Brain pericyte (primary cell): ENCODE results near the gene ST6GAL2.

Experiments used
- DNase-seq: peaks from one replicate; pipeline ENCODE4 v3.0.0-alpha.2; 2012; ENCODE audit warnings: low read depth, low spot score

ST6GAL2 gene

DNA sequence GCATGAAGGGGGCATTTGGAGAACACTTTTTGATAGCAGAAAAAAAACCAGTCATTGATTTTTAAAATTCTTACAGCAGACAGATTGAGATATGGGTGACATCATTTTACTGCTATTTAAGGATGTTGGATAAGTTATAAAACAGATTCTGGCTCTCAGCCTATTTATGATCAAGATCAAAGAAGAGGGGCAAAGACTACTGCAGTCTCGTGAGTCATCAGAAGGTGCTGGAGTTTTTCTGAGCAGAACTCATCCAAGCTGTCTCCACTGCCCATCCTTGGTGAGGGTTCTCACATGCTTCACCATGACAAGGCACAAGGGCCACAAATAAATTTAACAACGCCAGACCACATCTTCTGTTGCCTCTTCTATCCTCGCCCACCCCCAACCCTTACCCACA is 58.8 kb downstream of the ST6GAL2 start:
- DNase-seq = no peak

DNA sequence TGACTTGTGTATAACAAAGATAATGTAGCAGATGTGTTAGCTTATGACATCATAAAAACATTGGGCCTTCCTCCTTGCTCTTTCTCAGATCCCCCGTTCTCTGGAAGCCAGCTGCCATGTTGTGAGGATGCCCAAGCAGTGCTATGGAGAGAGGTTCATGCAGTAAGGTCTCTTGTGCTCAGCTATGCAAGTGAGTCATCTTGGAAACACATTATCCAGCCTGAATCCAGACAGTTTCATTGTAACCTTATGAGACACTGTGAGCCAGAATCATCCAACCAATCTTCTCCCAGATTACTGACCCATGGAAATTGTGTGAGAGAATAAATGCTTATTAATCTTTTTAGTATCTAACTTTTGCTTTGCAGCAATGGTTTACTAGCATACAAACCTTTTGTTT is 60.8 kb downstream of the ST6GAL2 start:
- no peak for DNase-seq

DNA sequence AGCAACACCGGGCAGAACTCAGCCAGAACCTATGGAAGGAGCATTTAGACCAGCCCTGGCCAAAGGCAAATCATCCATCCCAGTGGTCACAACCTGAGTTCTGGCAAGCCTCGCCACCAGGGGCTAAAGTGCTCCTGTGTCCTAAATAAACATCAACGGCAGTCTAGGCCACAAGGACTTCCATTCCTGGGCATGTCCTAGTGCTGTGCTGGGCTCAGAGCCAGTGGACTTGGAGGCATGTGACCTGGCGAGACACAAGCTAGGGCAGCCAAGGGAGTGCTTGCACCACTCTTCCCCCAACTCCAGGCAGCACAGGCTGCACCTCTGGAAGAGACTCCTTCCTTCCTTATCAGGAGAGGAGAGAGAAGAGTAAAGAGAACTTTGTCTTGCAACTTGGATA is 69.0 kb downstream of the ST6GAL2 start:
- DNase-seq = no peak

DNA sequence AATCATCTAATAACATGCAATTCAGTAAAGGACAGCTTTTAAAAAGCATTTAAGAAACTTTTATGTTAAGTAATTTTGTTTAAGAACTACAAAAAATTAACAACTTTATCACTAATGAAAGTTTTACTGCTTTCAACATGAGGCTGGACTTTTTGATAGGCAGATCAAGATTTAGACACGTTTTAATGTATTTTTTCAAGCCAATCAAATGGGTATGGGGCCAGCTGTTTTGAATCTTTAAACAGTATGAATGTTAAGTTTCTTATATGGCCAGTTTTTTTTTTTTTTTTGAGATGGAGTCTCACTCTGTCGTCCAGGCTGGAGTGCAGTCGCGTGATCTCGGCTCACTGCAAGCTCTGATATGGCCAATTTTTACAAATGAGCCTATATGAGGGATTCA is 73.1 kb downstream of the ST6GAL2 start:
- no peak for DNase-seq

DNA sequence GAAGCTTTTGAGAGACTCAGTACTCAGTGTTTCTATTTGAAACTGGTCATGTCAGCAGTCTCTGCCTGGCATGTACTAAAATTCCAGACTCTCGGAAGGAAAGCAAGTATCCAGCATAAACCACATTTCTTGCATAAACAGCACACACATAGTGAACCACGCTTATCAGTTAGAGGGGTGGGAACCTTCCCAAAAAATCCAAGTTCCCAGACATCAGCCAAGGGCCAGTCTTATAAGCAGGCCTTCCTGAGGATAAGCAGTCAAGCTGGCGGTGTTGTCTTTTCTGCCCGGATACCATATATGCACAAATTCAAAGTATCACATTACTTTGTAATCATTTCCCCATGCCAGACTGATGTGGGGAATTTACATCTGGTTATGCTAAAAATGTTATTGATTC is 73.6 kb downstream of the ST6GAL2 start:
- DNase-seq = peak; percentile 12

DNA sequence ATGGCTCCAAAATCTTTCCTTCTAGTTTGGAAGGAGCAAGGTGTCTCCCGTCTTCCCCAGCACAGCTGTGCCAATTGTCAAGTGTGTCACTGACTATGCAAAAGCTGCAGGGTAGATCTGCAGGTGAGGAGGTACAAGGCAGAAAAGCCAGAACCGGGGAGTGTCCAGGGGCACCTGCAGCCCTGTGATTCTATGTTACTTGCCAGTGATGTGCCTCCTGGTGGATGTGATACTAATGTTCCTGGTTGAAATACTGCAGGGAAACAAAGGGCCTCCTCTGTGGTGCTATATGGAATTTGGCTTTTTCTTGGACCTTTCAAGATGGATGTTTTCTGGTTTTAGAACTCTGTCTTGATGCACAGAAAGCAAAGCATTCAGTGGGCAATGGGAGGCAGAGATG is 80.3 kb downstream of the ST6GAL2 start:
- DNase-seq = no peak

DNA sequence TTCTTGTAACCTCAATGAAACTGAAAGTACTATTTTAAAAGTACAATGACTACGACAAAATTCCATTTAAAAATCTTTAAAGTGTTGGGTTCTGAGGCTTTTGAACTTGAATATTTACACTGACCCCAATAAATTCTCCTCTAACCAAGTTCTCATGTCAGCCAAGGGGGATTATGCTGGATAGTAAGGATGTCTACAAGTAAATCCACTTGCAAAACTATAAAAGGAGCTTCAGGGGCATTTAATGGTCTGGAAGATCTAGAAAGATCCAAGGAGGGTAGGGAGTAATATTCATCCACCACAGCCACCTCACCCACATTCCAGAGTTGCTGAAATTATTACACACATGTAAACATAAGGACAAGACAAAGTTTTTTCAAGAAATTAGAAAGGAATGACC is 81.8 kb downstream of the ST6GAL2 start:
- DNase-seq = no peak

DNA sequence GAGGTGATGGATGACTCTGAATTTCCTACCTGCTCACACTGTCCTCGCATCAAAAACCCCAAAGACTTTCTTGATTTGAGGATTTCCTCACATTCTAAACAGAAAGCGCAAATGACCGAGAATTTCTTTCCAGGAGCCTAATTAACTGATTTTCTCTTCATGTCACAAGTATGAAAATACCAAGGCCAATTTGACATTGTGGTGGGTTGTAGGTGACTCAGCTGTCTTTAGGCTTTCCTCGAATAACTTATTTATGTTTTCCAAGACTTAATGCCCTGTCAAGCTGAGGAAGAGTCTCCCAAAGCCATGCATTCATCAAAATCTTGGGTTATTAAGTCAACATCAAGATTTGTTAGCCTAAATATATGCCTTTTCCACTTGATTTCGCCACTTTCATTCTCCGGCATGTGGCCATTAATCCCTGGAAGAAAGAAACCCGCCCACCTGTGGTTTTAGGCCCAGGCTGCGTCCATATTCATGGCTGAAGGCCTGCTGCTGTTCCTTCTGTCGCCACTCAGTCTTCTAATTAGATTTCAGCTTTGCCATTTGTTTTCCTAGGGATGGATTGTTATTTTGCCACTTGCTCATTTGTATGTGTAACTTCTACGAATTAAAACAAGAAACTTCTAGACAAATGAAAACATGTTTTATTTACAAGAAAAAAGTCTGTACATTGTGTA is 84.9 kb downstream of the ST6GAL2 start:
- no peak for DNase-seq

DNA sequence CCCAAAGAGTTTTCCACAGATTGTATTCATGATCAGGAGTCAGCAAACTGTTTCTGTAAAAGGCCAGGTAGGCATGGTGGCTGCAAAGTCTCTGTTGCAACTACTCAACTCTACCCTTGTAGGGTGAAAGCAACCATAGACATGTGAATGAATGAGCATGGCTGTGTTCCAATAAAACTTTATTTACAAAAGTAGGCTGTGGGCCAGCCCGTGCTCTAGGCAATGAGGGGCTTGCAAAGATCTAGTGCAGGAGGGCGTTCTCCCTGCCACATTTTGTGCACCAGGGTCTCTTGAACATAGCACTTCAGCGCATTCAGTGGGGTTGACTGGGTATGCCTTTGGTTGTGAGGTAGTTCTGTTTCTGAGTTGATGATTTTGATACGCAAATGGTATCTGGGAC is 85.8 kb downstream of the ST6GAL2 start:
- no peak for DNase-seq

DNA sequence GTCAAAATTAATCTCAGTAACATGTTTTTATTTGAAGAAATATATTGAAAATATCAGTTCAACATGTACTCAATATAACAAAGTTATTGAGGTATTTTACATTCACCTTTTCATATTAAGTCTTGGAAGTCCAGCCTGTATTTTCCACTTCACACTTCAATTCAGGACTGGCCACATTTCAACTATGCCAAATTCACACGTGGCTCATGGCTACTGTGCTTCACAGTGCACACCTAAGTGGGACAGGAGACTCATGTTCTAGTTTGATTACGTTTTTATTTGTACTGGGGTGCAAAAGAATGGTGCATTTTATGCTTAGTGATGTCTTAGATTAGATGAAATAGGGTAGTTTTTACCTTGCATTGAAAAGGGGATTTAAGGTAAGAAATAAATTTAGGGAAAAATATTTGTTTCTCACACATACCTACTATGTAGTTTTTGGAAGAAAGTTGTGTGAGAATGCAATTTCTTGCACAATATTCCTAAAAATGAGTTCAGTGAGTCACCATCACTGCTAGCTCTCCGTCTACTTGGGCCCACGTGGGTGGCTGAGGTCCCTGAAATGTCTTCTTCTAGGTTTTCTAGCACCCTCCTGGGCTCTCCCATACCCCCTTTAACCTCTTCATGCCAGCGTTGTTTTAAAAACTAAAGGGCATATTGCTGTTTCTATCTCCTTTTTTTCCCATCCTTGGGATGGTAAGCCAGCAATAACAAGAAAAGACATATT is 87.0 kb downstream of the ST6GAL2 start:
- no peak for DNase-seq

DNA sequence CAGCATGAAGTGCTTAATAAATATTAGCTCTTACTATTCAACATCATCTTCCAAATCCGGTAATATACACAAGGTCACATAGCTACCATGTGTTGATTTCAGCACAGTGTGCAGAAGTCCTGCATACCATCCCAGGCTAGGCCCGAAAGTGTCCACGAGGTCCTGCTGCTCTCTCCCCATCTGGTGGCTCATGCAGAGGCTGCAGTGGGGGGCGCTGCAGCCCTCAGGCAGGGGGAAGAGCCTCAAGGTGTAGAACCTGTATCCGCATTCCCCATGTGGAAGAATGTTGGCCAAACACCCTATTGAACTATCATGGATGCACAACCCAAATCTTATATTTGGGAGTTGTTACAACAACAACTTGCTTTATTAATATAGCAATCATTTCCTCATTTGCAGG is 88.5 kb downstream of the ST6GAL2 start:
- no peak for DNase-seq

DNA sequence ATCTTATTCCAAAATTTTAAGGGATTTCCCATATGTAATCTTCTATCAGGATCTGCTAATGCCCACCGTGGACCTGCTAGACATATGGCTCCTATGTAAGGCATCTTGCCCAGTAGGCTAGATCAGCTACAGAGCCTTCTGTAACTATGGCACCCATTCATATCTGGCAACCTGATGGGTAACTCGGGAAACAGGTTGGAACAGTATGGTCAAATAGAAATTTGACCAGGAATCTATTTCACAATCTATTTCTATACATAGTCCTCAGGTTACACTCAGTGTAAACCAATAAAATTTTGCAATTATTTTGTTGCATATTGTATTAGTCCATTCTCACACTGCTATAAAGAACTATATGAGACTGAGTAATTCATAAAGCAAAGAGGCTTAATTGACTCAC is 93.3 kb downstream of the ST6GAL2 start:
- DNase-seq = no peak

DNA sequence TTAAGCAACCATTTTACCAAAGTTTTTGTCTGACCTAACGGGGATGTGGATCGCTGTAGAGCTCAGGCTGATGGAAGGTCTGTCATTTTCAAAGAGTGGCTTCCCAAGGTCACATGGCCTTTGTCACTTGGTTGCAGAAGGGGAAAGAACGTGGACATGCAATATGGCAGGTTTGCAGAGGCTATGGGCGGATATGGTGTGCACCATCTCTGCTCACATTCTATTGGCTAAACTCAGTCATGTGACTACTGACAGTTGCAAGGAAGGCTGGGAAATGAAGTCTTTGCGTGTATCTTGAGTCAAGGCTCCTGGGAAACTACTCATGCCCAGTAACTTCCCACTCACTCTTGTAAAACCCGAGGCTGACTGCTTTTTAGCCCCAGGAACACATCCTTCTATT is 96.8 kb downstream of the ST6GAL2 start:
- no peak for DNase-seq

DNA sequence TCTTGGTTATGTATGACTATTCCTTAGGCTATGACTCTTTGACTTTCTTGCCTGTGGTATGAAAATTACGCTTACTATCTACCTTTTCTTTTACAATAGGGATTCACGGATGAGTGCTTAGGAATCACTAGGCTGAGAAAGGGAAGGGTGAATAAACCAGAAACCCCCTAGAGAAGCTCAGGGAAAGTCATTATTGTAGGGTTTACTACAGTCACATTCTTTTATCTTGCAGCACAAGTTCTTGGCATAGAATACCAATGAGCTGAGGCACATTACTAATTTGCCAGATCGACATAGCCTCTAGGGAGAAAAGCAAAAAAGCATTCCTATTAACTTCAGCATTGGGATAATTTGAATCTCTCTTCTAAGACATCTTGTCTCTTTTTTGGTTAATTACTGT is 103.3 kb downstream of the ST6GAL2 start:
- no peak for DNase-seq

DNA sequence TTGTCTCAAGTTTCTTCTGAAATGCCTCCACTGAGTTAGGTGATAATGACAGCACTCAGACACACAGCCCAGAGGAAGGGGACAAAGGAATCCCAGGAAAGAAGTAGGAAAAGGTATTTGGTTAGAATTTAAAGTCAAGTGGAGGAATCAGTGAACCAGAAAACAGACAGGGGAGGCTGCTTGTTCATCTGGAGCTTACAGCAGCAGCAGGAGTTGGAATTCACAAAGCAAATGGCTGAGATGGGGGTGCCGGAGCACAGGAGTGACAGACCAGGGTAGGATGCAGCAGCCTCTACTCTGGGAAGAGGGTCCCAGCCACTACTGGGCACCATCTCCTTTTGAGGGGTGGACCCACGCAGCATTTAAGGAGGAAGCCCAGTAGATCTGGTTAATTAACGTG is 104.8 kb downstream of the ST6GAL2 start:
- no peak for DNase-seq

DNA sequence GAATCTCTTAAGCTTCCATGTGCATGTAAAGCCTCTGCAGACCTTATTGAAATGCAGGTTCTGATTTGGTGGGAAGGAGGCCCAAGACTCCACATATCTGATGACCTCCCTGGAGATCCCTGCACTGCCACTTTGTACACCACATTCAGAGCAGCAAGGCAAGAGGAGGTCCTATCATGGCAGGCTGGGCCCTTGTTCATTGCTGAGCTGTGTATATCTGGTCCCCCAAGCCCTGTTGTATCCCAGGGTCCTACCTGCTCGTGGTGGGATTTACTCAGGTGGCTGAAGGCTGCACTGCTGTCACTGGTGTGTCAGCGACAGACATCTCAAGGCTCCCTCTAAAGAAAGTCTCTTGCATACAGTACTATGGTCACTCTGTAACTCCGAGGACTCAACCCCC is 114.2 kb downstream of the ST6GAL2 start:
- DNase-seq = no peak

DNA sequence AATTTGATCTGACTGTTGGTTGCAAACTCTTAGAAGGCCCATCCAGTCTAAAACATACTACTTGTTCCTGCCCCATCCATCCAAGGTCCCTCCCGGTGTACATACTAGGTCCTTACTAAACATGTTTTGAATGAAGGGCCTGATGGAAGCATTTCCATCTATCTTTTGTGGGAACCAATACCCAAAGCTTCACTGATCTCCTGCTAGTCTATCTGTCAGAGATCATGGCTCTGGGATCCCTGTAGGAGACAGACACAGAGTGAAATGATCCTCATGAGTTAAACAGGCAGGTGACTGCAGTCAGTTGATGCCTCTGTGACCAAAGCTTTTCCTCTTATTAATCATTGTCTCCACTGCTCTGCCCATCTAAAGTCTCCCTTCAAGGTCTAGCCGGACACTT is 115.0 kb downstream of the ST6GAL2 start:
- DNase-seq = no peak

DNA sequence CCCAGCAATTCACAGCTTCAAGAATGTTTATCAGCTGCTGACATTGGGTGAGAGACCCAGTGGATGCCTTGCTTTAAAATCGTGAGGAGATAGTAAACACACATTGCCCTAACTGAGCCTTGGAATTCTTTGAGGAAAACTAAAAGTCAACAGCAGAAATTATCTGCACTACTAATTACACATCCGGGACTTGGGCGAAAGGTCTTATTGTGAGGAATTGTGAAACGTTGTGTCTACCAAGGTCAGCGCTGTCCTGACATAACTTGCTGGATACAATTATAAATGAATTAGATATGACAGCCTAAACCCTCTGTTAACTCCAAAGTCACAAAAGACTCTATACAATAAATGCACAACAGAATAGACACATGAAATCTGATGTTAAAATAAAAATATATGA is 121.4 kb downstream of the ST6GAL2 start:
- DNase-seq = no peak

DNA sequence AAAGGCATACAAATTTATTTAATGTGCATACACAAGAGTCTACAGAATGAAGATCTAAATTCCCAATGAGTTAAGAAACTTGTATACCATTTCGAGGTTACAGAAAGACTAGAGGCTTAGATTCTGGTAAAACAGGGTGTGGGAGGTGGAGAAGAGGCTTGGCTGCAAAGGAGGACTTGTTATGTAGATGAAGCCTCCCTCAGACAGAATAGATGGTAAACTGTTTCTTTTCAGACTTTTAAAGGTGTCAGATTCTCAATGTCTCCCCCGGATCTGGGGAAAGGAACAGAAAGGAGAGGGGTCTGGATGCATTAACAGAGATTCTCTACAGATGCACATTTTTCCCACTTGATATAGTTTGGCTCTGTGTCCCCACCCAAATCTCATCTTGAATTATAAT is 126.0 kb downstream of the ST6GAL2 start:
- no peak for DNase-seq

DNA sequence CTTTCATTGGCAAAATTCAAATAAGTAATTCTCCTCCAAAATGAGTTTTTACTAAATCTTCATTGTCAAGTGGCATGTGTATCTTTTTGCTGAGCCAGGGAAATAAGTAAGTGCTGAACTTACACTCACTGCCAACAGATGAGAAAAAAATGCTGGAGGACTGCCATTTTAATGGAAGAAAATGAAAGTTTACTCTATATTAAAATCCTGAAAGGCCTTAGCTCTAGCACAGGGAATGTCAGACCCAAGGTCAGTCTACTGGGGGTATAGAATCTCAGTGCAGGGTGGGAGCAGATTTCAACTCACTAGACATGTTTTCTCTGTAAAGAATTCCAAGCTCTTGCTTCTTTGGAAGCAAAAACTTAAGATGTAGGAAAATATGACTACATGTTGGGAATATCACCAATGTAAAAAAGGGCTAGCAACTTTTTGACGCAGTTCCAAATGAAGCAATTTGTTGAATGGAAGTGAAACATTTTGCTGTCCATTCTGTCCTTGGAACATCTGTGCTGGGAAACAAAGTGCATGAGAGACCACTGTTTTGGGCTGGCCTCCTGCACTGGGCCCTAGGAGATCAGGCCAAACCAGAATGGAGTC is 127.0 kb downstream of the ST6GAL2 start:
- no peak for DNase-seq
